ENCODE measurements around the gene ALOX15B. TPM values are rescaled to one million over a fixed set of nuclear protein-coding genes. Genes with fewer than 3 reads are reported as not detected.

Gene ALOX15B
- total and polyA plus RNA-seq, 2 experiments from 2014 or later: 5.7 to 26.1 TPM

- 72% methylated on average over 3 of the region's 3 CpGs for WGBS (ENCODE audit: low lambda C conversion rate, missing lambda C conversion rate)
Measured at GRCh38 chr17:8018436-8018835, 20.4 kb upstream of the ALOX15B start.

GRCh38 chr17:8019166-8019565, 19.7 kb upstream of the ALOX15B start:
- no peak overlapping the region for H2AFZ ChIP-seq

More at GRCh38 chr17:8018436-8018835, 20.4 kb upstream of the ALOX15B start:
- H3K9me3 ChIP-seq (ENCODE audit: low read depth): no peaks in the 10 kb centered on the region
- no peak for DNase-seq (ENCODE audit: low spot score)
- no peaks in the 10 kb centered on the region for H3K9me2 ChIP-seq (replicated peaks; ENCODE audit: insufficient read depth)
- no peaks in the 10 kb centered on the region for H3K36me3 ChIP-seq (replicated peaks; ENCODE audit: insufficient read depth, low read depth)
- no peaks in the 10 kb centered on the region for H3K79me2 ChIP-seq
- no peak overlapping the region for H3K4me2 ChIP-seq
- H3K27ac ChIP-seq: peak overlapping the region; percentile 79
- H4K20me1 ChIP-seq (ENCODE audit: insufficient read depth, poor library complexity, severe bottlenecking): no peaks in the 10 kb centered on the region
- no peak for TF ChIP-seq EZH2 (IDR thresholded peaks at IDR 0.05; ENCODE audit: borderline replicate concordance)
- TF ChIP-seq EZH2phosphoT487 (IDR thresholded peaks at IDR 0.05; ENCODE audit: low read depth, severe bottlenecking, unreplicated experiment): no peak
- TF ChIP-seq, protein P1, sequence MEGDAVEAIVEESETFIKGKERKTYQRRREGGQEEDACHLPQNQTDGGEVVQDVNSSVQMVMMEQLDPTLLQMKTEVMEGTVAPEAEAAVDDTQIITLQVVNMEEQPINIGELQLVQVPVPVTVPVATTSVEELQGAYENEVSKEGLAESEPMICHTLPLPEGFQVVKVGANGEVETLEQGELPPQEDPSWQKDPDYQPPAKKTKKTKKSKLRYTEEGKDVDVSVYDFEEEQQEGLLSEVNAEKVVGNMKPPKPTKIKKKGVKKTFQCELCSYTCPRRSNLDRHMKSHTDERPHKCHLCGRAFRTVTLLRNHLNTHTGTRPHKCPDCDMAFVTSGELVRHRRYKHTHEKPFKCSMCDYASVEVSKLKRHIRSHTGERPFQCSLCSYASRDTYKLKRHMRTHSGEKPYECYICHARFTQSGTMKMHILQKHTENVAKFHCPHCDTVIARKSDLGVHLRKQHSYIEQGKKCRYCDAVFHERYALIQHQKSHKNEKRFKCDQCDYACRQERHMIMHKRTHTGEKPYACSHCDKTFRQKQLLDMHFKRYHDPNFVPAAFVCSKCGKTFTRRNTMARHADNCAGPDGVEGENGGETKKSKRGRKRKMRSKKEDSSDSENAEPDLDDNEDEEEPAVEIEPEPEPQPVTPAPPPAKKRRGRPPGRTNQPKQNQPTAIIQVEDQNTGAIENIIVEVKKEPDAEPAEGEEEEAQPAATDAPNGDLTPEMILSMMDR (IDR thresholded peaks at IDR 0.05; ENCODE audit: poor library complexity): no peak
- H3K4me3 ChIP-seq: no peak overlapping the region
- no peaks in the 10 kb centered on the region for H3K27me3 ChIP-seq
- peaks cover 34% of the 10 kb centered on the region for H3K4me1 ChIP-seq (ENCODE audit: insufficient read depth)
- no peak overlapping the region for H2AFZ ChIP-seq

DNA sequence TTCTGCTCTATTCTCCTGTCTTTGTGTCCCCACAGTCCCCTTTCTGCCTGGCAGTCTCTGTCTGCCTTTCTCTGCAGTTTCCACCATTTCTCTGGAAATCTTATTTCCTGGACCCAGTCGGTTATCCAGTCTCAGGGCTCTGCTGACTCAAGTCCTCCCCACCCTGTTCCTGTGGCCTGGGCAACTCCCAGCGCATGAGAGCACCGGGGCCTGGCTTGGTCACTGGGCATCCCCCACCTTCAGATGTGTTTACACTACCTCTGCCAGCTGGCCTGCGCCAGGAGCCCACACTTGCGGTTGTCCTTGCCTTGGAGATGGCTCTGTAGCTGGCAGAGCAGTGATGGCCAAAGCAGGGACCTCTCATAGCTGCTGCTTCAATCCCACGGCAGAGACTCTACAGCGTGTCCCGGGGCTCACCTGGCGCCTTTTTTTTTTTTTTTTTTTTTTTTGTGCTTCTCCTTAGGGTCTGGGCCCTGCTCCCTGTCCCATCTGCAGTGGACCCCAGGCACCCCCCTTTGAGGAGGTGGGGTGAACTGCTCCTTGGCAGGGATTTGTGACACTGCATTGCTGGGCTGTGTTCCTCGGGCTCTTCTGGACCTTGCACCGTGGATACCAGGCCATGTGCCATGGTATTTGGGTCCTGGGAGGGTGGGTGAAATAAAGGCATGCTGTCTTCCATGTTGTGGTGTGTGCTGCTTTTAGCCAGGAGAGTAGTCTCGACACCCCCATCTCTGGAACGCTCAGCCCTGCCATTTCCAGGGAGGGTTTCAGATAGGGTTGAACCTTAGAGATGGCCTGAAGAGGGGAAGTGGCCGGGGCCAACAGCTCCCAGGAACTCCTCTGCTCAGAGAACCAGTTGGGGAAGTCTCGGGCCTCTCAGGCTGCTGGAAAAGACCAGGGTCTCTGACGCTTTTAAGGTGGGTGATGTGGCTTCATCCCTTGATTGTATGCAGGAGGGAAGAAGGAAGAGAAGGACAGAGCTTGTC, 18.9 kb upstream of the ALOX15B start:
- no peak overlapping the region for H3K4me3 ChIP-seq
- TF ChIP-seq EZH2phosphoT487 (IDR thresholded peaks at IDR 0.05; ENCODE audit: low read depth, severe bottlenecking, unreplicated experiment): no peak
- TF ChIP-seq, protein P1 (IDR thresholded peaks at IDR 0.05; ENCODE audit: poor library complexity): no peak
- no peak for TF ChIP-seq EZH2 (IDR thresholded peaks at IDR 0.05; ENCODE audit: borderline replicate concordance)
- H3K79me2 ChIP-seq: no peaks in the 10 kb centered on the region
- 92% methylated on average over 16 of the region's 16 CpGs for WGBS (ENCODE audit: low lambda C conversion rate, missing lambda C conversion rate)
- H3K4me1 ChIP-seq (ENCODE audit: insufficient read depth): peaks cover 34% of the 10 kb centered on the region
- DNase-seq (ENCODE audit: low spot score): no peak
- H3K4me2 ChIP-seq: no peak overlapping the region
- no peaks in the 10 kb centered on the region for H3K9me2 ChIP-seq (replicated peaks; ENCODE audit: insufficient read depth)
- H3K36me3 ChIP-seq (replicated peaks; ENCODE audit: insufficient read depth, low read depth): no peaks in the 10 kb centered on the region
- H4K20me1 ChIP-seq (ENCODE audit: insufficient read depth, poor library complexity, severe bottlenecking): no peaks in the 10 kb centered on the region
- no peaks in the 10 kb centered on the region for H3K27me3 ChIP-seq
- H2AFZ ChIP-seq: no peak overlapping the region
- H3K9me3 ChIP-seq (ENCODE audit: low read depth): no peaks in the 10 kb centered on the region
- H3K27ac ChIP-seq: no peak overlapping the region

More at GRCh38 chr17:8019166-8019565, 19.7 kb upstream of the ALOX15B start:
- Histone ChIP-seq H3K9me2 (replicated peaks; ENCODE audit: insufficient read depth) (no peaks in the 10 kb centered on the region), H3K9me3 (ENCODE audit: low read depth) (no peaks in the 10 kb centered on the region), H4K20me1 (ENCODE audit: insufficient read depth, poor library complexity, severe bottlenecking) (no peaks in the 10 kb centered on the region), H3K36me3 (replicated peaks; ENCODE audit: insufficient read depth, low read depth) (no peaks in the 10 kb centered on the region), H3K27ac (no peak overlapping the region), H3K4me2 (no peak overlapping the region), H3K79me2 (no peaks in the 10 kb centered on the region), H3K4me3 (no peak overlapping the region), H3K27me3 (no peaks in the 10 kb centered on the region), H3K4me1 (ENCODE audit: insufficient read depth) (peaks cover 34% of the 10 kb centered on the region)
- TF ChIP-seq, protein P1 (IDR thresholded peaks at IDR 0.05; ENCODE audit: poor library complexity): no peak
- TF ChIP-seq EZH2phosphoT487 (IDR thresholded peaks at IDR 0.05; ENCODE audit: low read depth, severe bottlenecking, unreplicated experiment): no peak
- no peak for TF ChIP-seq EZH2 (IDR thresholded peaks at IDR 0.05; ENCODE audit: borderline replicate concordance)
- DNase-seq (ENCODE audit: low spot score): no peak
- WGBS (ENCODE audit: low lambda C conversion rate, missing lambda C conversion rate): 53% methylated on average over 5 of the region's 5 CpGs

Data from hepatocyte (in vitro differentiated cells).